Measurements from ENCODE around the gene PHLDA1. TPM values are rescaled to one million over a fixed set of nuclear protein-coding genes. Genes with fewer than 3 reads are reported as not detected.

PHLDA1 gene
- total and polyA plus RNA-seq, 2 of the 13 experiments (the other 11 are each of a cell fraction or from before 2014, with no cell fraction given) = 33.8 to 41.0 TPM

GRCh38 chr12:76031414-76032042 lies at the start of gene PHLDA1 (continued):
- 0 out of 2 replicates have a peak, but pooled peaks have one; percentile 32 for TF ChIP-seq ZNF639 (CRISPR knock-in tag; conservative IDR thresholded peaks at IDR 0.05)
- TF ChIP-seq MXD1 (CRISPR knock-in tag; IDR thresholded peaks at IDR 0.05) = no peak; the same call in none of the 2 replicates
- peak; percentile 49; the same call in 1 of the 2 replicates for TF ChIP-seq ZNF746 (CRISPR knock-in tag; IDR thresholded peaks at IDR 0.05)
- peak; percentile 95 for TF ChIP-seq POLR2A (IDR thresholded peaks at IDR 0.05; ENCODE audit: insufficient read depth in 1 of 2, low read depth in 2 of 2, low read length in 2 of 2)
- no peak; the same call in none of the 2 replicates for TF ChIP-seq RXRB (CRISPR knock-in tag; IDR thresholded peaks at IDR 0.05; ENCODE audit: borderline replicate concordance)
- TF ChIP-seq ZBTB39 (CRISPR knock-in tag; IDR thresholded peaks at IDR 0.05) = no peak
- no peak for TF ChIP-seq ZNF570 (CRISPR knock-in tag; IDR thresholded peaks at IDR 0.05; ENCODE audit: borderline replicate concordance)
- no peak for TF ChIP-seq ATAD3A (CRISPR knock-in tag; IDR thresholded peaks at IDR 0.05)
- TF ChIP-seq ZNF652 (CRISPR knock-in tag; IDR thresholded peaks at IDR 0.05; ENCODE audit: borderline replicate concordance, low read depth) = no peak
- TF ChIP-seq ZNF839 (CRISPR knock-in tag; IDR thresholded peaks at IDR 0.05; ENCODE audit: borderline replicate concordance) = 0 out of 2 replicates have a peak, but pooled peaks have one; percentile 49
- TF ChIP-seq MAFF (IDR thresholded peaks at IDR 0.05; ENCODE audit: low read depth, low read length) = no peak
- TF ChIP-seq ZSCAN5A (CRISPR knock-in tag; IDR thresholded peaks at IDR 0.05; ENCODE audit: borderline replicate concordance) = peak; percentile 96
- TF ChIP-seq ZNF788 (CRISPR knock-in tag; IDR thresholded peaks at IDR 0.05; ENCODE audit: borderline replicate concordance) = peak; percentile 76; the same call in 1 of the 2 replicates
- no peak for TF ChIP-seq SP140L (CRISPR knock-in tag; IDR thresholded peaks at IDR 0.05; ENCODE audit: borderline replicate concordance)
- TF ChIP-seq ZNF777 (CRISPR knock-in tag; IDR thresholded peaks at IDR 0.05) = peak; percentile 73
- no peak for TF ChIP-seq ZXDC (CRISPR knock-in tag; IDR thresholded peaks at IDR 0.05)
- no peak for TF ChIP-seq ZNF207 (IDR thresholded peaks at IDR 0.05; ENCODE audit: borderline replicate concordance)
- no peak for TF ChIP-seq ZNF562 (CRISPR knock-in tag; IDR thresholded peaks at IDR 0.05; ENCODE audit: borderline replicate concordance)
- TF ChIP-seq DNMT1 (CRISPR knock-in tag; IDR thresholded peaks at IDR 0.05) = no peak
- TF ChIP-seq PHF20 (CRISPR knock-in tag; IDR thresholded peaks at IDR 0.05) = no peak
